Pancreas (tissue), 10 donors: ENCODE measurements around the gene PRELID2. TPM values are rescaled to one million over a fixed set of nuclear protein-coding genes. Genes with fewer than 3 reads are reported as not detected.
"Not testable (repeated sequence)": the region's sequence is repeated elsewhere in the genome, so short reads cannot be mapped to it uniquely, and the experiment has no call there.

Experiments used
- ATAC-seq, 4 donors: fragments of 200-7000 bp; cut with Tn5 transposase; one replicate each; pipeline versions ENCODE4 v1.8.0 to v1.9.1; 2020; ENCODE audit warnings: mild to moderate bottlenecking in 4 of 4, moderate library complexity in 4 of 4
- DNase-seq, 6 donors: peaks; one replicate each; pipeline ENCODE4 v3.0.0-alpha.2; 2020
- FAIRE-seq: peaks from 2 replicates; lab custom pipeline; 2012; peaks lifted over from hg19 to GRCh38; lab: Jason Lieb, UNC
- H3K27ac ChIP-seq, 4 donors: fragments of 200-600 bp; sonication (generic); 1 replicate in 3 of 4; 2 replicates in 1 of 4; pipeline versions ENCODE4 v1.5.0 to v1.8.0; 2020
- H3K27me3 ChIP-seq, 4 donors: fragments of 200-600 bp; one replicate each; pipeline ENCODE4 v1.8.0; 2021
- H3K36me3 ChIP-seq, 3 donors: fragments of 200-600 bp; sonication (generic) in 1 of 3; one replicate each; pipeline versions ENCODE4 v1.5.0 to v1.8.0; 2020 to 2021
- H3K4me1 ChIP-seq, 3 donors: fragments of 200-600 bp; one replicate each; pipeline ENCODE4 v1.8.0; 2021
- H3K4me3 ChIP-seq, 4 donors: fragments of 200-600 bp; sonication (generic) in 2 of 4; one replicate each; pipeline versions ENCODE4 v1.5.0 to v1.8.0; 2020 to 2021
- H3K9me3 ChIP-seq, 4 donors: fragments of 200-600 bp; one replicate each; pipeline ENCODE4 v1.8.0; 2021
- WGBS, 2 donors: extraction: QIAGEN DNeasy Blood & Tissue Kit; methylation state at CpG; one replicate each; pipeline ENCODE4 v1.1.7; 2013; 5-methylcytosine and 5-hydroxymethylcytosine counted together
- intact Hi-C, 3 donors: fragments of 100-400 bp; cut with DNase I; formaldehyde crosslinking; loops; one replicate each; pipeline versions ENCODE4 v1.11.1 to v1.14.2; 2022
- polyA plus RNA-seq, 2 donors: library from polyadenylated mRNA; stranded (reverse); fragments of 200-250 nt; gene quantifications; one replicate each; pipeline ENCODE4 v1.2.3, GENCODE V29; 2013
- total RNA-seq, 6 donors: library from RNA; stranded (reverse); fragmentation: NEBNext Ultra II Directional in 4 of 6; extraction: Animal tissue kit (Norgen Biotek cat#: 25700) in 4 of 6; gene quantifications; one replicate each; pipeline versions ENCODE4 v1.2.1 to v1.2.4, GENCODE V29; 2021 to 2023
- TF ChIP-seq, protein P1 (sequence below), 4 donors: fragments of 200-600 bp; sonication (generic) in 3 of 4; IDR thresholded peaks; one replicate each; pipeline versions ENCODE4 v1.5.0 to v1.8.0; 2021; ENCODE audit warnings: antibody characterized with exemption in 4 of 4
- donor health status: healthy with polysubstance abuse.
- donor health status: DM: no; HTN: no; CAD: no; lungs with moderate emphysema.
- donor health status: DM: no; HTN: no; CAD: no.
- donor health status: control.
- donor health status: control.
- donor health status: Bipolar disorder and iron deficiency.
- donor health status: DM: yes; HTN: yes; CAD: no.
- donor health status: DM: no; HTN: no; CAD: no.
- donor health status: DM: no; HTN: no; CAD: no.
- donor health status: DM: yes; HTN: yes; CAD: no.

Gene PRELID2
- total and polyA plus RNA-seq, 8 donors = 4.0 to 15.2 (median 10.0) TPM

GRCh38 chr5:145869753-145870152 lies 34.6 kb upstream of the PRELID2 start:
- H3K36me3 ChIP-seq = no peaks in the 10 kb centered on the region
- H3K27ac ChIP-seq = no peak overlapping the region
- no peak overlapping the region for H3K4me3 ChIP-seq
- TF ChIP-seq, protein P1, sequence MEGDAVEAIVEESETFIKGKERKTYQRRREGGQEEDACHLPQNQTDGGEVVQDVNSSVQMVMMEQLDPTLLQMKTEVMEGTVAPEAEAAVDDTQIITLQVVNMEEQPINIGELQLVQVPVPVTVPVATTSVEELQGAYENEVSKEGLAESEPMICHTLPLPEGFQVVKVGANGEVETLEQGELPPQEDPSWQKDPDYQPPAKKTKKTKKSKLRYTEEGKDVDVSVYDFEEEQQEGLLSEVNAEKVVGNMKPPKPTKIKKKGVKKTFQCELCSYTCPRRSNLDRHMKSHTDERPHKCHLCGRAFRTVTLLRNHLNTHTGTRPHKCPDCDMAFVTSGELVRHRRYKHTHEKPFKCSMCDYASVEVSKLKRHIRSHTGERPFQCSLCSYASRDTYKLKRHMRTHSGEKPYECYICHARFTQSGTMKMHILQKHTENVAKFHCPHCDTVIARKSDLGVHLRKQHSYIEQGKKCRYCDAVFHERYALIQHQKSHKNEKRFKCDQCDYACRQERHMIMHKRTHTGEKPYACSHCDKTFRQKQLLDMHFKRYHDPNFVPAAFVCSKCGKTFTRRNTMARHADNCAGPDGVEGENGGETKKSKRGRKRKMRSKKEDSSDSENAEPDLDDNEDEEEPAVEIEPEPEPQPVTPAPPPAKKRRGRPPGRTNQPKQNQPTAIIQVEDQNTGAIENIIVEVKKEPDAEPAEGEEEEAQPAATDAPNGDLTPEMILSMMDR (IDR thresholded peaks at IDR 0.05) = no peak
- H3K27me3 ChIP-seq = no peaks in the 10 kb centered on the region
- ATAC-seq = no peak
- DNase-seq = no peak
- 58 to 64% methylated on average over 4 of the region's 4 CpGs for WGBS, 2 donors
- intact Hi-C loops = no loop called here
- H3K4me1 ChIP-seq = no peaks in the 10 kb centered on the region
- H3K9me3 ChIP-seq = no peaks in the 10 kb centered on the region
- FAIRE-seq = no peak

DNA sequence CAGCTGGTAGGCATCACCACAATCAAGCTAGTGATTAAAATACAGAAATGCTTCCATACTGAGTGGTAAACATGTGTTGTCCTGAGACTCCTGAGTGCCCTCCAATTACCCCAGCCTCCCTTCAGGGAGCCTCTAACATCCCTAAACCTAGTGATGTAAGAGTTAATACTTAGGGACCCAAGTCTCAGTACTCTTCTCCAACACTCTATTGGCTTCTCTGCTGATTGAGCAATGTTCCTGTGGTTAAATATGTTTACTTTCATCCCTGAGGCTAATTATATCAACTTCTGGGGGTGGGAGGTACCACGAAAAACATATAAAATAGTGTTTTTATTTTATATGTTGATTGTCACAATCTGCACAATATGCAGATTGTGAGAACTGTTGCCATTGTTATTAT lies 32.7 kb upstream of the PRELID2 start:
- TF ChIP-seq, protein P1 (IDR thresholded peaks at IDR 0.05) = no peak
- ATAC-seq (no peak), FAIRE-seq (no peak), DNase-seq (no peak)
- Histone ChIP-seq H3K9me3 (no peaks in the 10 kb centered on the region), H3K4me3 (no peak overlapping the region), H3K4me1 (no peaks in the 10 kb centered on the region), H3K36me3 (no peaks in the 10 kb centered on the region), H3K27ac (no peak overlapping the region), H3K27me3 (no peaks in the 10 kb centered on the region)
- intact Hi-C loops = no loop called here
- 43 to 44% methylated on average over 1 of the region's 1 CpG for WGBS, 2 donors

DNA sequence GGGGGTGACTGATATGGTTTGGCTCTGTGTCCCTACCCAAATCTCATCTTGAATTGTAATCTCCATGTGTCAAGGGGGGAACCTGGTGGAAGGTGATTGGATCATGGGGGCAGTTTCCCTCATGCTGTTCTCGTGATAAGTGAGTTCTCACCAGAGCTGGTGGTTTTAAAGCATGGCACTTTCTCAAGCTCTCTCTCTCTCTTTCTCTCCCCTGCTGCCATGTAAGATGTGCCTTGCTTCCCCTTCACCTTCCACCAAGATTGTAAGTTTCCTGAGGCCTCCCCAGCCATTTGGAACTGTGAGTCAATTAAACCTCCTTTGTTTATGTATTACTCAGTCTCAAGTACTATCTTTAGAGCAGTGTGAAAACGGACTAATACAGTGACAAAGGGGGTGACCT lies 29.3 kb upstream of the PRELID2 start:
- FAIRE-seq, H3K36me3 ChIP-seq, H3K9me3 ChIP-seq, ATAC-seq, DNase-seq, H3K4me3 ChIP-seq, H3K4me1 ChIP-seq, H3K27me3 ChIP-seq, intact Hi-C loops, H3K27ac ChIP-seq: not testable (repeated sequence)
- WGBS, 2 donors = 84 to 85% methylated on average over 2 of the region's 2 CpGs

- TF ChIP-seq, protein P1 (IDR thresholded peaks at IDR 0.05) = no peak
- WGBS, 2 donors = 68 to 70% methylated on average over 3 of the region's 3 CpGs
- Histone ChIP-seq H3K9me3 (no peaks in the 10 kb centered on the region), H3K4me3 (no peak overlapping the region), H3K4me1 (no peaks in the 10 kb centered on the region), H3K27ac (no peak overlapping the region), H3K36me3 (no peaks in the 10 kb centered on the region), H3K27me3 (no peaks in the 10 kb centered on the region)
- FAIRE-seq = no peak
- intact Hi-C loops = no loop called here
- ATAC-seq = no peak
- no peak for DNase-seq
Observed at GRCh38 chr5:145863003-145863402, 27.9 kb upstream of the PRELID2 start.

GRCh38 chr5:145859897-145860296 lies 24.8 kb upstream of the PRELID2 start:
- Histone ChIP-seq H3K4me1 (no peaks in the 10 kb centered on the region), H3K27me3 (no peaks in the 10 kb centered on the region), H3K4me3 (no peak overlapping the region), H3K27ac (no peak overlapping the region), H3K9me3 (no peaks in the 10 kb centered on the region), H3K36me3 (no peaks in the 10 kb centered on the region)
- FAIRE-seq (no peak), DNase-seq (no peak), ATAC-seq (no peak)
- TF ChIP-seq, protein P1 (IDR thresholded peaks at IDR 0.05) = no peak
- intact Hi-C loops = no loop called here
- WGBS, 2 donors = 77 to 80% methylated on average over 3 of the region's 3 CpGs
